ENCODE data around the gene GJA5.
"Not testable (repeated sequence)": the region's sequence is repeated elsewhere in the genome, so short reads cannot be mapped to it uniquely, and the experiment has no call there.

The GJA5 gene

DNA sequence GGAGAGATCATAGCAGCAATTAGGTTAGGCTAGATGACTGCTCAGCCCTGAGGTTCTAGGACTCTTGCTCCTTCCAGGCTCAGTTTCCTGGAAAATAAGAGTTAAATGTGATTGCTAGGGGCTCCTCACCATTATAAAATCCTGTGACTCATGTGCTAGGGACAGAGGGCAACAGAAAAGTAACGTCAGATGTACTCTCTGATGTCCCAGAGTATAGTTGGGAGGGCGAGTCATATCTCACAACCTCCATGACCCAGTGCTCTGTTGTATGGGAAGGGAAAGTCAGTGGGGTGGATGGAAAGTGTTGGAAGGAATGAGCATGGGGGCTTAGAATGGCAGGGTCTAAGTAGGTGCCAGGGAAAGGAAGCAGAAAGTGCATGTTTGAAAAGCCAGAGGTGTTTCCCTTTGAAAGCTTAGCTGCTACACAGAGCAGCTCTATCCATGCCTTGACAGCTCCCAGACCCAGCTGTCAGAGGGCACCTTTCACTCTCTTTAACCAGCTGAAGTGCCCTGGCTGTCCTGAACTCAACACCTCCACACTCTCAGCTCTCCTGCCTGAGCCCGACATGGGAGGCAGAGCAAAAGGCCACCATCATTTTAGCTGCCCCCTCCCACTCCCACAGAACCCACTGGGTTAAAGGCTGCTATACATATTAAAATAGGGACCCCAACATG is 11.6 kb downstream of the GJA5 start:
- H3K27ac ChIP-seq (ENCODE audit: low read length): no peak overlapping the region
- peaks cover 0 to 3% of the 10 kb centered on the region in 2 donors for H3K27me3 ChIP-seq (ENCODE audit: control insufficient read depth in 1 of 2, insufficient read depth in 2 of 2, low read length in 2 of 2)
- no peak overlapping the region for H3K4me3 ChIP-seq (ENCODE audit: low read length in 2 of 2)
- H3K9me3 ChIP-seq (ENCODE audit: control insufficient read depth in 2 of 2, low read length in 2 of 2): peaks cover 0 to 2% of the 10 kb centered on the region in 2 donors
- no peak overlapping the region for H3K9ac ChIP-seq (ENCODE audit: low read length in 2 of 2)
- H3K4me1 ChIP-seq (ENCODE audit: control insufficient read depth, insufficient read depth, low read length): no peaks in the 10 kb centered on the region
- no peaks in the 10 kb centered on the region for H3K36me3 ChIP-seq (ENCODE audit: control insufficient read depth in 2 of 2, insufficient read depth in 2 of 2, low read length in 2 of 2)

GRCh38 chr1:147747966-147748365 is 12.4 kb downstream of the GJA5 start:
- Histone ChIP-seq H3K27ac (ENCODE audit: low read length) (no peak overlapping the region), H3K36me3 (ENCODE audit: control insufficient read depth in 2 of 2, insufficient read depth in 2 of 2, low read length in 2 of 2) (no peaks in the 10 kb centered on the region), H3K9me3 (ENCODE audit: control insufficient read depth in 2 of 2, low read length in 2 of 2) (peaks cover 0 to 2% of the 10 kb centered on the region in 2 donors), H3K9ac (ENCODE audit: low read length in 2 of 2) (no peak overlapping the region), H3K4me3 (ENCODE audit: low read length in 2 of 2) (no peak overlapping the region), H3K4me1 (ENCODE audit: control insufficient read depth, insufficient read depth, low read length) (no peaks in the 10 kb centered on the region), H3K27me3 (ENCODE audit: control insufficient read depth in 1 of 2, insufficient read depth in 2 of 2, low read length in 2 of 2) (peaks cover 0 to 5% of the 10 kb centered on the region in 2 donors)

- no peaks in the 10 kb centered on the region for H3K4me1 ChIP-seq (ENCODE audit: control insufficient read depth, insufficient read depth, low read length)
- H3K4me3 ChIP-seq (ENCODE audit: low read length in 2 of 2): no peak overlapping the region
- peaks cover 0 to 5% of the 10 kb centered on the region in 2 donors for H3K27me3 ChIP-seq (ENCODE audit: control insufficient read depth in 1 of 2, insufficient read depth in 2 of 2, low read length in 2 of 2)
- H3K27ac ChIP-seq (ENCODE audit: low read length): no peak overlapping the region
- H3K9me3 ChIP-seq (ENCODE audit: control insufficient read depth in 2 of 2, low read length in 2 of 2): peaks cover 0 to 2% of the 10 kb centered on the region in 2 donors
- no peak overlapping the region for H3K9ac ChIP-seq (ENCODE audit: low read length in 2 of 2)
- no peaks in the 10 kb centered on the region for H3K36me3 ChIP-seq (ENCODE audit: control insufficient read depth in 2 of 2, insufficient read depth in 2 of 2, low read length in 2 of 2)
Measured at GRCh38 chr1:147745271-147745670, 15.1 kb downstream of the GJA5 start.

- Histone ChIP-seq H3K4me3 (ENCODE audit: low read length in 2 of 2) (no peak overlapping the region), H3K9me3 (ENCODE audit: control insufficient read depth in 2 of 2, low read length in 2 of 2) (no peaks in the 10 kb centered on the region), H3K27me3 (ENCODE audit: control insufficient read depth in 1 of 2, insufficient read depth in 2 of 2, low read length in 2 of 2) (peaks cover 0 to 2% of the 10 kb centered on the region in 2 donors), H3K27ac (ENCODE audit: low read length) (no peak overlapping the region), H3K36me3 (ENCODE audit: control insufficient read depth in 2 of 2, insufficient read depth in 2 of 2, low read length in 2 of 2) (no peaks in the 10 kb centered on the region), H3K4me1 (ENCODE audit: control insufficient read depth, insufficient read depth, low read length) (no peaks in the 10 kb centered on the region), H3K9ac (ENCODE audit: low read length in 2 of 2) (no peak overlapping the region)
Measured at GRCh38 chr1:147741065-147741464, 19.3 kb downstream of the GJA5 start.

GRCh38 chr1:147740391-147740790 is 20.0 kb downstream of the GJA5 start:
- Histone ChIP-seq H3K27ac (ENCODE audit: low read length) (no peak overlapping the region), H3K4me3 (ENCODE audit: low read length in 2 of 2) (no peak overlapping the region), H3K4me1 (ENCODE audit: control insufficient read depth, insufficient read depth, low read length) (no peaks in the 10 kb centered on the region), H3K9ac (ENCODE audit: low read length in 2 of 2) (no peak overlapping the region), H3K9me3 (ENCODE audit: control insufficient read depth in 2 of 2, low read length in 2 of 2) (no peaks in the 10 kb centered on the region), H3K36me3 (ENCODE audit: control insufficient read depth in 2 of 2, insufficient read depth in 2 of 2, low read length in 2 of 2) (no peaks in the 10 kb centered on the region), H3K27me3 (ENCODE audit: control insufficient read depth in 1 of 2, insufficient read depth in 2 of 2, low read length in 2 of 2) (peaks cover 0 to 2% of the 10 kb centered on the region in 2 donors)

DNA sequence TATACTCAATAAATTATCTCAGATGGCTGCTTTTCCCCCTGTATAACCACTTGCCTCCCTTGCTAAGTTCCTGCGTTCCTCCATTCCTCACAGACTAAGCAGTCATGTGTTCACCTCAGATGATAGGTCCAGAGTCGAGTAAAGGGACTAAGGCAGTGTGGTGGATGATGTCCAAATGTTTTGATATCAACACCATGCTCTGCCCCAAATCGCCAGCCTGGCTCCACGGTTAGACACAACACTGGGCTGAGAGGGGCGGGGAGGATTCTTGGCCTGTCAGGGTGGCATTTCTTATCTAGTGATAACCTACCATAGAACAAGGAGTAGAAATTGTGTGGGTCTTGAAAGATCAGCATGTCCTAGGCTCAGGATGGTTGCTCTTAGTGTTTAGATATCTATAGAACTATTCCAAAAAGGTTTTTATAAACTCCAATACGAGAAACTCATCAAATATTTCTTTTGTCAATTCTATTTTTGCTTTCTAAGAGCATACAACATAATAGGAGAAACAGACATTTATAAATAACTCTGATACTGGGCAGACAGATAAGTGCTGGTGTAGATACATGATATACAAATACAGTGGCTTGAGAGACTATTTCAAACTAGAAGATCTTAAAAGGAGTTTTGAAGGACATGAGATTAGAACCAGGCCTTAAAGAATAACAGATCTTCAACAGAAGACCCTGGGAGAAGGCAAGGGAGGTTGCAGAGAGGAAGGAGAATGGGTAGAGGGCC is 21.5 kb downstream of the GJA5 start:
- H3K27ac ChIP-seq (ENCODE audit: low read length): no peak overlapping the region
- H3K4me3 ChIP-seq (ENCODE audit: low read length in 2 of 2): no peak overlapping the region
- H3K4me1 ChIP-seq (ENCODE audit: control insufficient read depth, insufficient read depth, low read length): no peaks in the 10 kb centered on the region
- no peaks in the 10 kb centered on the region for H3K36me3 ChIP-seq (ENCODE audit: control insufficient read depth in 2 of 2, insufficient read depth in 2 of 2, low read length in 2 of 2)
- no peak overlapping the region for H3K9ac ChIP-seq (ENCODE audit: low read length in 2 of 2)
- peaks cover 0 to 2% of the 10 kb centered on the region in 2 donors for H3K27me3 ChIP-seq (ENCODE audit: control insufficient read depth in 1 of 2, insufficient read depth in 2 of 2, low read length in 2 of 2)
- no peaks in the 10 kb centered on the region for H3K9me3 ChIP-seq (ENCODE audit: control insufficient read depth in 2 of 2, low read length in 2 of 2)

DNA sequence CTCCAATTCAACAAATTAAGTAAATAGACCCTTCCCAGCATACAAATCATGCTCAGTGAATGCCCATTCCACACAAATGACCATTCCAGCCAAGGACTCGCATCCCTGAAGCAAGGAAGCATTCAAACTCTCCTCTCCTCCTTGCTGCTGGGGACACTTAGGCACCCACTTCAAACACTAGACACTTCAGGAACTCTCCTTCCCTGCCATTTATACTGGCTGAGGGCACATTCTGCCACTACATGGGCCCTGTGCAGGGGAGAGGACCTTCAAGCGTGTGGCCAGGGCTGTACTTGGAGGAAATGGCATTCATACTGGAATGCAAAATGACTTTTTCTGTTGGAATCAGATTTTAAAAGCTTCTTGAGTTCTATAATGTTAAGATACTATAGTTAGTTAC is 22.3 kb downstream of the GJA5 start:
- H3K27ac ChIP-seq (ENCODE audit: low read length): no peak overlapping the region

GRCh38 chr1:147736883-147737282 is 23.5 kb downstream of the GJA5 start:
- no peaks in the 10 kb centered on the region for H3K36me3 ChIP-seq (ENCODE audit: control insufficient read depth in 2 of 2, insufficient read depth in 2 of 2, low read length in 2 of 2)
- no peaks in the 10 kb centered on the region for H3K4me1 ChIP-seq (ENCODE audit: control insufficient read depth, insufficient read depth, low read length)
- H3K9me3 ChIP-seq (ENCODE audit: control insufficient read depth in 2 of 2, low read length in 2 of 2): no peaks in the 10 kb centered on the region
- no peak overlapping the region for H3K27ac ChIP-seq (ENCODE audit: low read length)
- no peak overlapping the region for H3K4me3 ChIP-seq (ENCODE audit: low read length in 2 of 2)
- H3K9ac ChIP-seq (ENCODE audit: low read length in 2 of 2): no peak overlapping the region
- no peaks in the 10 kb centered on the region for H3K27me3 ChIP-seq (ENCODE audit: control insufficient read depth in 1 of 2, insufficient read depth in 2 of 2, low read length in 2 of 2)

More for the DNA sequence above, 22.3 kb downstream of the GJA5 start:
- no peak overlapping the region for H3K9ac ChIP-seq (ENCODE audit: low read length in 2 of 2)
- H3K4me1 ChIP-seq (ENCODE audit: control insufficient read depth, insufficient read depth, low read length): no peaks in the 10 kb centered on the region
- no peak overlapping the region for H3K4me3 ChIP-seq (ENCODE audit: low read length in 2 of 2)
- no peaks in the 10 kb centered on the region for H3K36me3 ChIP-seq (ENCODE audit: control insufficient read depth in 2 of 2, insufficient read depth in 2 of 2, low read length in 2 of 2)
- no peaks in the 10 kb centered on the region for H3K9me3 ChIP-seq (ENCODE audit: control insufficient read depth in 2 of 2, low read length in 2 of 2)
- H3K27me3 ChIP-seq (ENCODE audit: control insufficient read depth in 1 of 2, insufficient read depth in 2 of 2, low read length in 2 of 2): no peaks in the 10 kb centered on the region

GRCh38 chr1:147735423-147735822 is 25.0 kb downstream of the GJA5 start:
- Histone ChIP-seq H3K4me3 (ENCODE audit: low read length in 2 of 2) (no peak overlapping the region), H3K27me3 (ENCODE audit: control insufficient read depth in 1 of 2, insufficient read depth in 2 of 2, low read length in 2 of 2) (no peaks in the 10 kb centered on the region), H3K9me3 (ENCODE audit: control insufficient read depth in 2 of 2, low read length in 2 of 2) (no peaks in the 10 kb centered on the region), H3K9ac (ENCODE audit: low read length in 2 of 2) (no peak overlapping the region), H3K4me1 (ENCODE audit: control insufficient read depth, insufficient read depth, low read length) (no peaks in the 10 kb centered on the region), H3K36me3 (ENCODE audit: control insufficient read depth in 2 of 2, insufficient read depth in 2 of 2, low read length in 2 of 2) (no peaks in the 10 kb centered on the region), H3K27ac (ENCODE audit: low read length) (no peak overlapping the region)

- not testable (repeated sequence) for H3K4me3 ChIP-seq (ENCODE audit: low read length in 2 of 2); H3K4me1 ChIP-seq (ENCODE audit: control insufficient read depth, insufficient read depth, low read length); H3K36me3 ChIP-seq (ENCODE audit: control insufficient read depth in 2 of 2, insufficient read depth in 2 of 2, low read length in 2 of 2); H3K27me3 ChIP-seq (ENCODE audit: control insufficient read depth in 1 of 2, insufficient read depth in 2 of 2, low read length in 2 of 2); H3K9me3 ChIP-seq (ENCODE audit: control insufficient read depth in 2 of 2, low read length in 2 of 2); H3K9ac ChIP-seq (ENCODE audit: low read length in 2 of 2); H3K27ac ChIP-seq (ENCODE audit: low read length)
Measured at GRCh38 chr1:147734291-147734841, 26.0 kb downstream of the GJA5 start.

GRCh38 chr1:147729315-147729714 is 31.1 kb downstream of the GJA5 start:
- Histone ChIP-seq H3K9ac (ENCODE audit: low read length in 2 of 2) (no peak overlapping the region), H3K4me3 (ENCODE audit: low read length in 2 of 2) (no peak overlapping the region), H3K27me3 (ENCODE audit: control insufficient read depth in 1 of 2, insufficient read depth in 2 of 2, low read length in 2 of 2) (peaks cover 2 to 3% of the 10 kb centered on the region in 2 donors), H3K27ac (ENCODE audit: low read length) (no peak overlapping the region), H3K36me3 (ENCODE audit: control insufficient read depth in 2 of 2, insufficient read depth in 2 of 2, low read length in 2 of 2) (no peaks in the 10 kb centered on the region), H3K9me3 (ENCODE audit: control insufficient read depth in 2 of 2, low read length in 2 of 2) (no peaks in the 10 kb centered on the region), H3K4me1 (ENCODE audit: control insufficient read depth, insufficient read depth, low read length) (no peaks in the 10 kb centered on the region)

Data from stomach smooth muscle (tissue), 2 donors.